Measurements from ENCODE around the gene MAGI2. TPM values are rescaled to one million over a fixed set of nuclear protein-coding genes. Genes with fewer than 3 reads are reported as not detected.

MAGI2 gene
- total RNA-seq, 1 experiment from 2014 or later = 0.22 TPM

DNA sequence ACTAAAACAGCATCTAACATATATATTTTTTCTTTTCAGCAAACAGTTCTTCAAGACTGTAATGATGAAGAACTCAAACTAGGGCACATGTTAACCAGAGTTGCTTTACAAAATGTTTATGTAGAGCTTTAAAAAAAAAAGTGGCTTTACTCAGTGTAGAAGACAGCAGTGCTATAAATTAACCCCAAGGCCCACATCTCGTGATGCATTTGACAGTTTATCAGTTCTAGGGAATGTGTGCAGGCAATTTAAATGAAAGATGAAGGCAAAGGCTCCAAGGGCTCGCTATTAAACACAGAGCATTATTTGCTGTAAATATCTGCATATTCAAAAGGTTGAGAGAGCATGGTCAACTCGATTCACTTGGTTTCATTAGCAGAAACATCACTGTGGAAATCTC lies 558.1 kb downstream of the MAGI2 start:
- H3K27me3 ChIP-seq (ENCODE audit: insufficient read depth, low read length) = no peaks in the 10 kb centered on the region
- no peaks in the 10 kb centered on the region for H3K36me3 ChIP-seq (ENCODE audit: control insufficient read depth in 1 of 2, insufficient read depth in 2 of 2, low read length in 2 of 2)
- no peak overlapping the region for H3K27ac ChIP-seq (ENCODE audit: low read depth, low read length)
- H3K4me1 ChIP-seq (ENCODE audit: control insufficient read depth in 1 of 2, insufficient read depth in 2 of 2, low read length in 2 of 2) = no peaks in the 10 kb centered on the region
- H3K9me2 ChIP-seq (ENCODE audit: insufficient read depth) = no peaks in the 10 kb centered on the region
- no peaks in the 10 kb centered on the region for H3K9me3 ChIP-seq (ENCODE audit: control insufficient read depth in 1 of 2, insufficient read depth in 1 of 2, low read depth in 1 of 2, low read length in 2 of 2)
- H3K4me3 ChIP-seq (replicated peaks in 1 of 2; ENCODE audit: low read depth in 1 of 2, low read length in 2 of 2) = no peak overlapping the region
- no peak overlapping the region for H2AFZ ChIP-seq (ENCODE audit: low read depth, low read length, poor library complexity, severe bottlenecking)
- no peak for TF ChIP-seq CBX3 (IDR thresholded peaks at IDR 0.05; ENCODE audit: low read depth)
- TF ChIP-seq, protein P1, sequence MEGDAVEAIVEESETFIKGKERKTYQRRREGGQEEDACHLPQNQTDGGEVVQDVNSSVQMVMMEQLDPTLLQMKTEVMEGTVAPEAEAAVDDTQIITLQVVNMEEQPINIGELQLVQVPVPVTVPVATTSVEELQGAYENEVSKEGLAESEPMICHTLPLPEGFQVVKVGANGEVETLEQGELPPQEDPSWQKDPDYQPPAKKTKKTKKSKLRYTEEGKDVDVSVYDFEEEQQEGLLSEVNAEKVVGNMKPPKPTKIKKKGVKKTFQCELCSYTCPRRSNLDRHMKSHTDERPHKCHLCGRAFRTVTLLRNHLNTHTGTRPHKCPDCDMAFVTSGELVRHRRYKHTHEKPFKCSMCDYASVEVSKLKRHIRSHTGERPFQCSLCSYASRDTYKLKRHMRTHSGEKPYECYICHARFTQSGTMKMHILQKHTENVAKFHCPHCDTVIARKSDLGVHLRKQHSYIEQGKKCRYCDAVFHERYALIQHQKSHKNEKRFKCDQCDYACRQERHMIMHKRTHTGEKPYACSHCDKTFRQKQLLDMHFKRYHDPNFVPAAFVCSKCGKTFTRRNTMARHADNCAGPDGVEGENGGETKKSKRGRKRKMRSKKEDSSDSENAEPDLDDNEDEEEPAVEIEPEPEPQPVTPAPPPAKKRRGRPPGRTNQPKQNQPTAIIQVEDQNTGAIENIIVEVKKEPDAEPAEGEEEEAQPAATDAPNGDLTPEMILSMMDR (IDR thresholded peaks at IDR 0.05 in 2 of 3, conservative IDR thresholded peaks at IDR 0.05 in 1 of 3; ENCODE audit: borderline replicate concordance in 1 of 3, insufficient read depth in 1 of 3, low read depth in 2 of 3, low read length in 2 of 3) = no peak
- TF ChIP-seq FOSL1 (IDR thresholded peaks at IDR 0.05; ENCODE audit: low read depth) = no peak
- TF ChIP-seq TCF7L2 (IDR thresholded peaks at IDR 0.05; ENCODE audit: borderline replicate concordance, extremely low read depth, insufficient read depth, insufficient read length) = no peak
- TF ChIP-seq EZH2phosphoT487 (IDR thresholded peaks at IDR 0.05; ENCODE audit: borderline replicate concordance) = no peak
- TF ChIP-seq SIN3A (IDR thresholded peaks at IDR 0.05; ENCODE audit: low read depth) = no peak
- TF ChIP-seq, protein P2, sequence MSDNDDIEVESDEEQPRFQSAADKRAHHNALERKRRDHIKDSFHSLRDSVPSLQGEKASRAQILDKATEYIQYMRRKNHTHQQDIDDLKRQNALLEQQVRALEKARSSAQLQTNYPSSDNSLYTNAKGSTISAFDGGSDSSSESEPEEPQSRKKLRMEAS (IDR thresholded peaks at IDR 0.05) = no peak
- TF ChIP-seq ELF1 (IDR thresholded peaks at IDR 0.05; ENCODE audit: borderline replicate concordance, low read depth) = no peak
- no peak for TF ChIP-seq POLR2AphosphoS5 (IDR thresholded peaks at IDR 0.05; ENCODE audit: low read depth, low read length)
- TF ChIP-seq, protein P3, sequence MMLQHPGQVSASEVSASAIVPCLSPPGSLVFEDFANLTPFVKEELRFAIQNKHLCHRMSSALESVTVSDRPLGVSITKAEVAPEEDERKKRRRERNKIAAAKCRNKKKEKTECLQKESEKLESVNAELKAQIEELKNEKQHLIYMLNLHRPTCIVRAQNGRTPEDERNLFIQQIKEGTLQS (IDR thresholded peaks at IDR 0.05) = no peak
- no peak for TF ChIP-seq EZH2 (IDR thresholded peaks at IDR 0.05)
- no peak for TF ChIP-seq CEBPB (IDR thresholded peaks at IDR 0.05; ENCODE audit: low read depth)
- TF ChIP-seq SRF (IDR thresholded peaks at IDR 0.05; ENCODE audit: low read depth) = no peak
- intact Hi-C loops (cut with micrococcal nuclease) = no loop called here
- H3K4me2 ChIP-seq (ENCODE audit: low read length) = no peak overlapping the region
- H3K79me2 ChIP-seq (ENCODE audit: insufficient read depth, low read length) = no peaks in the 10 kb centered on the region
- RAD21 ChIA-PET (ENCODE audit: low non-redundant PET in 1 of 2, low total read pairs in 2 of 2, uncharacterized antibody in 2 of 2, unreplicated experiment in 2 of 2) = no interaction called here
- ATAC-seq (no peak), DNase-seq (ENCODE audit: low read depth, low spot score) (no peak)
- POLR2A ChIA-PET = no interaction called here
- H3K9ac ChIP-seq (ENCODE audit: low read length) = no peak overlapping the region
- CTCF ChIA-PET = no interaction called here
- no TSS peak for BruUV-seq (replicated peaks)
- H4K20me1 ChIP-seq (ENCODE audit: insufficient read depth) = no peaks in the 10 kb centered on the region
